HG02970 (cell line): ENCODE results near the gene DOC2B.

Source experiments
- ATAC-seq: cut with Tn5 transposase; IDR thresholded peaks from one replicate; pipeline ENCODE4 v1.9.1; 2021; ENCODE audit warnings: mild to moderate bottlenecking, moderate library complexity, moderate number of reproducible peaks; ENCODE audit not compliant: unreplicated experiment, low FRiP score

The DOC2B gene

GRCh38 chr17:164303-165235, 16.9 kb downstream of the DOC2B start:
- no peak for ATAC-seq

GRCh38 chr17:163514-164098, 17.8 kb downstream of the DOC2B start:
- ATAC-seq = no peak

GRCh38 chr17:162689-163088, 18.8 kb downstream of the DOC2B start:
- ATAC-seq = no peak

GRCh38 chr17:161481-161880, 20.0 kb downstream of the DOC2B start:
- no peak for ATAC-seq

GRCh38 chr17:160336-160735, 21.1 kb downstream of the DOC2B start:
- no peak for ATAC-seq

GRCh38 chr17:159609-160008, 21.8 kb downstream of the DOC2B start:
- ATAC-seq = no peak

GRCh38 chr17:158379-158778, 23.1 kb downstream of the DOC2B start:
- no peak for ATAC-seq

- no peak for ATAC-seq
These were observed 23.5 kb downstream of the DOC2B start for GRCh38 chr17:157901-158300.

GRCh38 chr17:156946-157345, 24.5 kb downstream of the DOC2B start:
- ATAC-seq = no peak

- ATAC-seq = no peak
These were observed 25.3 kb downstream of the DOC2B start for GRCh38 chr17:156094-156621.

- no peak for ATAC-seq
These were observed 25.9 kb downstream of the DOC2B start for GRCh38 chr17:155576-155975.

GRCh38 chr17:153851-154250, 27.6 kb downstream of the DOC2B start:
- no peak for ATAC-seq

- no peak for ATAC-seq
These were observed 28.5 kb downstream of the DOC2B start for GRCh38 chr17:152860-153420.

GRCh38 chr17:151886-152859, 29.3 kb downstream of the DOC2B start:
- ATAC-seq = no peak

GRCh38 chr17:151004-151403, 30.4 kb downstream of the DOC2B start:
- ATAC-seq = no peak

- no peak for ATAC-seq
These were observed 31.4 kb downstream of the DOC2B start for GRCh38 chr17:149897-150584.

GRCh38 chr17:149231-149630, 32.2 kb downstream of the DOC2B start:
- ATAC-seq = no peak

- no peak for ATAC-seq
These were observed 32.7 kb downstream of the DOC2B start for GRCh38 chr17:148757-149156.
